CD4-positive, alpha-beta memory T cell (primary cell): ENCODE data around the gene MFAP3L. TPM values are rescaled to one million over a fixed set of nuclear protein-coding genes. Genes with fewer than 3 reads are reported as not detected.

Experiments used
- CTCF ChIA-PET: fragments of 350-600 bp; sonication (Branson Sonifier 250); formaldehyde crosslinking; loops from one replicate; lab custom pipeline; 2021; ENCODE audit warnings: inconsistent platforms; ENCODE audit not compliant: partially characterized antibody; lab: Charles Lee
- POLR2A ChIA-PET: fragments of 350-600 bp; sonication (Branson Sonifier 250); formaldehyde crosslinking; loops from one replicate; lab custom pipeline; 2021; ENCODE audit not compliant: partially characterized antibody; lab: Charles Lee
- DNase-seq, 5 donors: peaks; one replicate each; pipeline versions ENCODE4 v3.0.0 to v3.0.0-alpha.2; 2020 to 2022; ENCODE audit warnings: mixed read lengths in 1 of 5
- H3K27ac ChIP-seq: one replicate; pipeline ENCODE4 v1.7.0; 2013; ENCODE audit warnings: low read depth, low read length
- H3K27me3 ChIP-seq: 2 replicates; pipeline ENCODE4 v1.7.0; 2013; ENCODE audit warnings: mild to moderate bottlenecking, low read length, moderate library complexity; ENCODE audit not compliant: insufficient read depth
- H3K36me3 ChIP-seq: 2 replicates; pipeline ENCODE4 v1.7.0; 2013; ENCODE audit warnings: mild to moderate bottlenecking, low read length, moderate library complexity; ENCODE audit not compliant: insufficient read depth
- H3K4me1 ChIP-seq: 2 replicates; pipeline ENCODE4 v1.7.0; 2013; ENCODE audit warnings: mild to moderate bottlenecking, low read length, moderate library complexity; ENCODE audit not compliant: insufficient read depth
- H3K4me3 ChIP-seq, 2 donors: one replicate each; pipeline ENCODE4 v1.7.0; 2013; ENCODE audit warnings: low read length in 2 of 2, mild to moderate bottlenecking in 1 of 2
- H3K9me3 ChIP-seq, 2 donors: one replicate each; pipeline ENCODE4 v1.7.0; 2013; ENCODE audit warnings: low read length in 2 of 2, control low read depth in 1 of 2; ENCODE audit not compliant: control insufficient read depth in 1 of 2
- H3K27ac Mint-ChIP-seq, 7 donors: one replicate each; pipeline ENCODE4 v1.8.0; 2020 to 2021; ENCODE audit warnings: mixed read lengths in 7 of 7, mild to moderate bottlenecking in 6 of 7, inconsistent platforms in 3 of 7, moderate library complexity in 3 of 7
- H3K27me3 Mint-ChIP-seq, 2 donors: one replicate each; pipeline ENCODE4 v1.8.0; 2020 to 2021; ENCODE audit warnings: mixed read lengths in 2 of 2
- H3K36me3 Mint-ChIP-seq, 2 donors: one replicate each; pipeline ENCODE4 v1.8.0; 2020 to 2021; ENCODE audit warnings: mixed read lengths in 2 of 2, inconsistent platforms in 1 of 2, mild to moderate bottlenecking in 1 of 2
- H3K4me1 Mint-ChIP-seq, 4 donors: one replicate each; pipeline ENCODE4 v1.8.0; 2020 to 2021; ENCODE audit warnings: mixed read lengths in 4 of 4, mild to moderate bottlenecking in 1 of 4
- H3K4me3 Mint-ChIP-seq, 8 donors: one replicate each; pipeline ENCODE4 v1.8.0; 2020 to 2021; ENCODE audit warnings: mixed read lengths in 8 of 8, mild to moderate bottlenecking in 7 of 8, moderate library complexity in 6 of 8, inconsistent platforms in 3 of 8
- H3K9me3 Mint-ChIP-seq, 8 donors: one replicate each; pipeline ENCODE4 v1.8.0; 2020 to 2021; ENCODE audit warnings: mixed read lengths in 8 of 8, mild to moderate bottlenecking in 5 of 8, inconsistent platforms in 3 of 8, moderate library complexity in 1 of 8
- intact Hi-C: fragments of 100-400 bp; cut with micrococcal nuclease; formaldehyde crosslinking; loops from one replicate; pipeline ENCODE4 v1.15.1; 2023
- polyA plus RNA-seq, 2 donors: library from polyadenylated mRNA; unstranded; fragments of 300-500 nt; fragmentation: Illumina TruSeq; gene quantifications; one replicate each; pipeline ENCODE4 v1.2.3, GENCODE V29; 2021
- total RNA-seq, 2 experiments: library from RNA; stranded (reverse); gene quantifications; one replicate each; pipeline ENCODE4 v1.2.3, GENCODE V29; 2021

The MFAP3L gene
- total and polyA plus RNA-seq, 4 experiments from 2014 or later = 0.76 to 2.4 (median 2.1) TPM; not detected in 1

DNA sequence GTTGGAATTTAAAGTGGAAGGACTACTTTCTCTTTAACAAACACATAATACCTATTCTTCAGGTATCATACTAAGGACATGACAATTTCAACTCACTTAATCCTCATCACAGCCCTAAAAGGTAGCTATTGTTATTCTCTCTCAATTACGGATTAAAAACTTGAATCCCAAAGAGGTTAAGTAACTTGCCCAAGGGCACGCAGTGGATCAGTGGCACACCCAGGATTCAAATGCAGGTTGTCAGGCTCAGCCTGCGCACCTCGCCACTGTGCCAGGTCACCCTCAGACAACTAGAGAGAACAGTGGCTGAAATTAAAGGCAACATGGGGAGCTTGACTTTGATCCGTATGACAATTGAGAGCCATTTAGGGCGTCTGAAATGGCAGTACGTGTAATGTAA, 67.6 kb downstream of the MFAP3L start:
- Mint-ChIP-seq H3K4me1 (no peaks in the 10 kb centered on the region), H3K27me3 (peaks cover 6 to 12% of the 10 kb centered on the region in 2 donors), H3K4me3 (no peak overlapping the region), H3K36me3 (no peaks in the 10 kb centered on the region), H3K27ac (no peak overlapping the region), H3K9me3 (peaks cover 0 to 4% (median 0%) of the 10 kb centered on the region in 8 donors)
- Histone ChIP-seq H3K27me3 (no peaks in the 10 kb centered on the region), H3K36me3 (no peaks in the 10 kb centered on the region), H3K4me3 (no peak overlapping the region), H3K9me3 (no peaks in the 10 kb centered on the region), H3K4me1 (no peaks in the 10 kb centered on the region), H3K27ac (no peak overlapping the region)
- POLR2A ChIA-PET = no interaction called here
- CTCF ChIA-PET = no interaction called here
- DNase-seq = no peak
- intact Hi-C loops = no loop called here

DNA sequence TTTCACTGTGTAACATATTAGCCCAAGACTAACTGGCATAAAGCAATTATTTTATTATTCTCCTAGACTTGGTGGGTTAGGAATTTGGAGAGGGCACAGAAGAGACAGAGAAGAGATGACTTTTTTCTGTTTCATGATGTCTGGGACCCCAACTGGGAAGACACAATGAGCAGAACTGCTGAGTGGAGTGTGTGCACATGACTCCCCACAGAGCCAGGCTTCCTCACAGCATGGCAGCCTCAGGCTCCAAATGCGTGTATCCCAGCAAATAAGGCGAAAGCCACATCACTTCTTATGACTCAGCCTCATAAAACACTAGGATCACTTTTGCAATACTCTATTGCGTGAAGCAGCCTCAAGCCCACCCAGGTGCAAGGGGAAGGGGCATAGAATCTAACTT, 68.4 kb downstream of the MFAP3L start:
- Histone ChIP-seq H3K4me1 (no peaks in the 10 kb centered on the region), H3K36me3 (no peaks in the 10 kb centered on the region), H3K27ac (no peak overlapping the region), H3K4me3 (no peak overlapping the region), H3K27me3 (no peaks in the 10 kb centered on the region), H3K9me3 (no peaks in the 10 kb centered on the region)
- H3K27me3 Mint-ChIP-seq = peaks cover 10 to 12% of the 10 kb centered on the region in 2 donors
- POLR2A ChIA-PET = no interaction called here
- no peaks in the 10 kb centered on the region for H3K36me3 Mint-ChIP-seq
- H3K27ac Mint-ChIP-seq = no peak overlapping the region
- H3K4me1 Mint-ChIP-seq = peaks cover 0 to 2% (median 0%) of the 10 kb centered on the region in 4 donors
- CTCF ChIA-PET = no interaction called here
- H3K4me3 Mint-ChIP-seq = no peak overlapping the region
- no peak for DNase-seq
- H3K9me3 Mint-ChIP-seq = peaks cover 0 to 4% (median 0%) of the 10 kb centered on the region in 8 donors
- intact Hi-C loops = no loop called here

DNA sequence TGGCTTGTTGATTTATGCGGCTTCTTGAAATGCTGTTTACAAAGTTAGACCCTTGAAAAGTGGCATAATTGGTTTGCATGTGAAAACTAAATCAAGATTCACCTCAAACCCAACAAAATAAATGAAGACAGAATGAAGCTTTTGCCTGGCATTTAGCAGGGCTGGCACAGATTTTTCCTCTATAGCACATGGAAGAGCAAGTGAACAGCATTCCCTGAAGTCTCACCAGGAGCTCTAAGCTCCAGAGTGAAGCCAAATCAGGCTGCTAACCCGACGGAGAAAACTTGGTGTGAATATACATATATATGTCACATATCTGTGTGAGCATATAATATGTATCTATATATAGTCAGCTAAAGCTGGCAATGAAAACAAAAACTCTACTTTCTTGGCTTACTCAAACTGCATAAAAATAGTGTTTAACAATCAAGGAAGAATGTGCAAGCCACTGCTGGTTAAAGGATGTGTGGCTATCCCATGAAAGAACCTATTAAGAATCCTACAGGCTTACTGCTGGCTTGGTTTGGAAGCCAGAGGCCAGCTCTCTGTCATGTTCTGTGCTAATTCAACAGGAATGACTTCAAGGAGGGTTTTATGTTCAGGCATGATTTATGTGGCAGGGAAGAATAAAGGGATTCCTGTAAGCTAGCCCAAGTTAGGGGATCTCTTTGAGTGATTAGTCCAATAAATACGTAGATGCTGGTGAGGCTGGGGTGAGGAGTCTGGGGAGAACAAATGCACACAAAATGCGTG, 69.9 kb downstream of the MFAP3L start:
- H3K4me3 Mint-ChIP-seq = no peak overlapping the region

DNA sequence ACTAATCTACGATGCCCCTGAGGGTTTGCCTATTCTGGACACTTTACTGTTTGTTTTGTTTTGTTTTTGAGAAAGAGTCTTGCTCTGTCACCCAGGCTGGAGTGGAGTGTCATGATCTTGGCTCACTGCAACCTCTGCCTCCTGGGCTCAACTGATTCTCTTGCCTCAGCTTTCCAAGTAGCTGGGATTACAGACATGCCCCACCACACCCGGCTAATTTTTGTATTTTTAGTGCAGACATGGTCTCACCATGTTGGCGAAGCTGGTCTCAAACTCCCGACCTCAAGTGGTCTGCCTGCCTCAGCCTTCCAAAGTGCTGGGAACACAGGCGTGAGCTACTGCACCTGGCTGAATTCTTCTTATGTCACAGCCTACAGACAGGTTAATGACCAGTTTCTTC, 70.7 kb downstream of the MFAP3L start:
- no peaks in the 10 kb centered on the region for H3K4me1 ChIP-seq
- H3K9me3 ChIP-seq = no peaks in the 10 kb centered on the region
- intact Hi-C loops = no loop called here
- no peak overlapping the region for H3K4me3 ChIP-seq
- no peak for DNase-seq
- ChIA-PET POLR2A (no interaction called here), CTCF (interaction anchor here (0.8 kb wide), 1 partner anchor 88 kb away, joined by 5 read pairs; no protein-coding TSS in a partner anchor)
- H3K4me1 Mint-ChIP-seq = peaks cover 0 to 2% (median 0%) of the 10 kb centered on the region in 4 donors
- no peak overlapping the region for H3K27ac ChIP-seq
- H3K27ac Mint-ChIP-seq = no peak overlapping the region
- H3K36me3 ChIP-seq = no peaks in the 10 kb centered on the region
- H3K27me3 ChIP-seq = no peaks in the 10 kb centered on the region
- no peaks in the 10 kb centered on the region for H3K36me3 Mint-ChIP-seq
- peaks cover 9 to 11% of the 10 kb centered on the region in 2 donors for H3K27me3 Mint-ChIP-seq
- H3K4me3 Mint-ChIP-seq = no peak overlapping the region
- H3K9me3 Mint-ChIP-seq = peaks cover 0 to 3% (median 0%) of the 10 kb centered on the region in 8 donors

More for the DNA sequence above, 69.9 kb downstream of the MFAP3L start:
- peaks cover 0 to 2% (median 0%) of the 10 kb centered on the region in 4 donors for H3K4me1 Mint-ChIP-seq
- H3K4me1 ChIP-seq = no peaks in the 10 kb centered on the region
- CTCF ChIA-PET = interaction anchor here (0.8 kb wide), 1 partner anchor 89 kb away, joined by 5 read pairs; no protein-coding TSS in a partner anchor
- H3K9me3 ChIP-seq = no peaks in the 10 kb centered on the region
- POLR2A ChIA-PET = no interaction called here
- H3K27me3 ChIP-seq = no peaks in the 10 kb centered on the region
- H3K9me3 Mint-ChIP-seq = peaks cover 0 to 4% (median 0%) of the 10 kb centered on the region in 8 donors
- H3K36me3 ChIP-seq = no peaks in the 10 kb centered on the region
- DNase-seq = no peak
- no peak overlapping the region for H3K4me3 ChIP-seq
- H3K27ac ChIP-seq = no peak overlapping the region
- no peak overlapping the region for H3K27ac Mint-ChIP-seq
- no peaks in the 10 kb centered on the region for H3K36me3 Mint-ChIP-seq
- intact Hi-C loops = no loop called here
- peaks cover 9 to 11% of the 10 kb centered on the region in 2 donors for H3K27me3 Mint-ChIP-seq

DNA sequence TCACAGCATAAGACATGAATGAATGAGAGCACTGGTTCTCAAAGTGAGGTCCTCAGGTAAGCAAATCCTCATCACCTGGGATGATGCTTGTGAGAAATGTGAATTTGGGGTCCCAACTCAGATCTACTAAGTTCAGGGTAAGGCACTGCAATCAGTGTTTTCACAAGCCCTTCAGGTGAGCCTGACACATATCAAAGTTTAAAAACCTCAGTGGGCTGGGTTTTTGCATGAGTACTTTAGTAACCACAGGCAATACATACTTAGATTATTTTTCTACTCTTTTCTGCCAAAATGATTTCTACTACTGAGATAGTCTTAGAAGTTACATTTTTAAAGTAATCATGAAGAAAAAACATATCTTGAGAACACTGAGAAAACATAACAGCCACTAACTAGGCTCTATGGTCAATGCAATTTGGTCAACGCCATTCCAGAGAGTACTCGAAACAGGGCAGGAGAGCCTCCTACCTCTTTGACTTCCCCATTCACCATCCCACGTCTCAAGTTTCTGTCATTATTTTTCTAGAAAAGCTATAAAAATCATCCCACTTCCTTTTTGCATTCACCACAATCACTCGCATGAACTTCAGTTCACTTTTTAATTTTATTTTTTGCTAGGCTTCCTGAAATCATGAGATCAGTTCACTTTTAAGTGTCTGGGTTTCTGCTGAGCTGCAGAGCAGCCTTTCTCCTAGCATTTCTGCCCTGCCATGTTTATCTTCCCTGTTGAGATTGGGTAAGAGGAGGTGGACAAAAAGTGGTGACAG, 73.8 kb downstream of the MFAP3L start:
- no peak overlapping the region for H3K27ac Mint-ChIP-seq
- no peak overlapping the region for H3K4me3 Mint-ChIP-seq
- no peaks in the 10 kb centered on the region for H3K9me3 Mint-ChIP-seq
- peaks cover 0 to 2% (median 0%) of the 10 kb centered on the region in 4 donors for H3K4me1 Mint-ChIP-seq
- H3K36me3 ChIP-seq = no peaks in the 10 kb centered on the region
- ChIA-PET CTCF (no interaction called here), POLR2A (no interaction called here)
- no peaks in the 10 kb centered on the region for H3K36me3 Mint-ChIP-seq
- no peaks in the 10 kb centered on the region for H3K9me3 ChIP-seq
- H3K27me3 Mint-ChIP-seq = peaks cover 6 to 10% of the 10 kb centered on the region in 2 donors
- DNase-seq = no peak
- H3K27me3 ChIP-seq = no peaks in the 10 kb centered on the region
- H3K4me3 ChIP-seq = no peak overlapping the region
- no peak overlapping the region for H3K27ac ChIP-seq
- H3K4me1 ChIP-seq = no peaks in the 10 kb centered on the region
- intact Hi-C loops = no loop called here

DNA sequence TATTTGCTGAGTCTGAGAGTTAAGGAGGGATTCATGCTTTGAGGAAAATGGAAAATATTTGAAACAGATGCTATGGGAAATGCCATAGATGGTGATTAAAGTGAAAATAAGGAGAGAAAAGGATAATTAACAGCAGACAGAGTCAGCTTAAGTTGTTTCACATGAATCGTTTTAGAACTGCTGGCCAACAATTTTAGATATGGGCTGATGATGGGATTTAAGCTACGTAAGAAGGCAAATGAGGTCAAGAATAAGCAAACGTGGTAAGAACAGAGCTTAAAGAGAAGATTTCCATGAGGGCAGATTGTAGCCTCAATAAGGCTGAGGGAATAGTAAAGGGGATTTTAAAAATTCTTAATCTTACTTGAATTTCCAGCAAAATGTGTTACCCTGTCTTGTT, 77.9 kb downstream of the MFAP3L start:
- Histone ChIP-seq H3K27ac (no peak overlapping the region), H3K4me1 (no peaks in the 10 kb centered on the region), H3K27me3 (no peaks in the 10 kb centered on the region), H3K9me3 (no peaks in the 10 kb centered on the region), H3K4me3 (no peak overlapping the region), H3K36me3 (no peaks in the 10 kb centered on the region)
- Mint-ChIP-seq H3K36me3 (no peaks in the 10 kb centered on the region), H3K27me3 (peaks cover 2 to 7% of the 10 kb centered on the region in 2 donors), H3K9me3 (no peaks in the 10 kb centered on the region), H3K4me1 (peaks cover 0 to 2% (median 0%) of the 10 kb centered on the region in 4 donors), H3K4me3 (no peak overlapping the region), H3K27ac (no peak overlapping the region)
- ChIA-PET CTCF (no interaction called here), POLR2A (no interaction called here)
- DNase-seq = no peak
- intact Hi-C loops = no loop called here

DNA sequence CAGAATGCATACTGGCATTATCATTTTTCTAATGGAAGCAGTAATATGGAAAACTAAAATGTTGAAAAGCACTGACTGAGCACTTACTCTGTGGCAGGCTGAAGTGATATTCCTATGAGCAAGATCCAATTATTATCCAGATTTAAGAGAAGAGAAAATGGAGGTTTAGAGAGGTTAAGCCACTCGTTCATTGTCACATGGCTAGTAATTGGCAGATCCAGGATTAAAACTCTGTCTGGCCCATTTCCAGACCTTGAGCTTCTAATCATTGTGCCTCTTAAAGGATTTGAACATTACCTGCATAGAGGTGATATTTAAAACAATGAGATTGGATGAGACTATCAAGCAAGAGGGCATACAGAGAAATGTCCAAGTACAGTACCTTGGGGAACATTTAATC, 80.6 kb downstream of the MFAP3L start:
- Histone ChIP-seq H3K36me3 (no peaks in the 10 kb centered on the region), H3K27ac (no peak overlapping the region), H3K27me3 (no peaks in the 10 kb centered on the region), H3K4me1 (no peaks in the 10 kb centered on the region), H3K9me3 (no peaks in the 10 kb centered on the region), H3K4me3 (no peak overlapping the region)
- no peak for DNase-seq
- ChIA-PET POLR2A (no interaction called here), CTCF (no interaction called here)
- Mint-ChIP-seq H3K27me3 (peaks cover 2% of the 10 kb centered on the region in 2 donors), H3K27ac (no peak overlapping the region), H3K4me3 (no peak overlapping the region), H3K9me3 (no peaks in the 10 kb centered on the region), H3K36me3 (no peaks in the 10 kb centered on the region), H3K4me1 (no peaks in the 10 kb centered on the region)
- intact Hi-C loops = no loop called here
